Keratinocyte (primary cell): Measurements from ENCODE around the gene UPB1.

Source experiments
- CTCF ChIP-seq, 3 experiments: IDR thresholded peaks in 1 of 3; conservative IDR thresholded peaks in 1 of 3; optimal IDR thresholded peaks in 1 of 3; 2 replicates in 2 of 3; 3 replicates in 1 of 3; pipeline versions ENCODE3 to v1.5.1; 2011; ENCODE audit warnings: low read length in 3 of 3, mild to moderate bottlenecking in 3 of 3, moderate library complexity in 2 of 3, control low read depth in 1 of 3, inconsistent platforms in 1 of 3; ENCODE audit not compliant: insufficient read depth in 2 of 3; ENCODE audit errors: extremely low read depth in 1 of 3
- EZH2 ChIP-seq: IDR thresholded peaks from one replicate; pipeline ENCODE4 v1.6.1; 2012; ENCODE audit warnings: inconsistent platforms, mild to moderate bottlenecking, low read length, moderate library complexity

GRCh38 chr22:24521791-24522245 lies 26.7 kb downstream of the UPB1 start:
- TF ChIP-seq CTCF (optimal IDR thresholded peaks at IDR 0.05 in 1 of 3, IDR thresholded peaks at IDR 0.05 in 1 of 3, conservative IDR thresholded peaks at IDR 0.05 in 1 of 3; ENCODE audit: extremely low read depth in 1 of 3, insufficient read depth in 2 of 3, low read length in 3 of 3) (peak; percentile 66 to 92 (median 87)), EZH2 (no peak)
